GM19099 (cell line): ENCODE measurements around the gene WFDC1.

ENCODE experiments used
- POLR2A ChIP-seq: IDR thresholded peaks from 3 replicates; pipeline ENCODE4 v1.6.1; 2011; ENCODE audit warnings: low read depth; ENCODE audit not compliant: insufficient read length; ENCODE audit errors: extremely low read depth

The WFDC1 gene

DNA sequence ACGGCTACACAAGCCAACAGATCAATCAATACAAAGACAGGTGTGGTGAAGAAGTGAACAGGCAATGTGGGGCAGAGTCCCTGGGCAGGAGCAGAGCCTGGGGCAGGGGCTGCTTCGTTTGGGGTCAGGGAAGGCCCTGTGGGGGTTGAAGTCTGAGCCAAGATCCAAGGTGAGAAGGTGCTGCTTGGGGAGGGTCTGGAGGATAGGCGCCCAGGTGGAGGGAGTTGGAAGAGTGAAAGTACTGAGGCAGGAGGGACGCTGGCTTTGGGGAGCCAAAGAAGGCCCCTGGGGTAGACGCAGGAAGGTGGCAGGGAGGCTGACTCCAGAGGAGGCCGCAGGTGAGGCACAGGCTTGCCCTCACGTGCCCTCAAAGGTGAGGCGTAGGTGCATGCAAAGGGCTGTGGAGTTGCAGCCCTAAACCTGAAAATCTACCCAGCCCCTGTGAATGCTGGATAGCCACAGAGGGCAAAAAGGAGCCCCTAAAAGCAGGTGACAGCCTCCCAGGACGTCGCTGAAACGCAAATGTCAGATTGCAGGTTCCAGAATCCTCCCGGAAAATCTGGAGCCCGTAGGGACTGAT lies 33.3 kb downstream of the WFDC1 start:
- TF ChIP-seq POLR2A: no peak

DNA sequence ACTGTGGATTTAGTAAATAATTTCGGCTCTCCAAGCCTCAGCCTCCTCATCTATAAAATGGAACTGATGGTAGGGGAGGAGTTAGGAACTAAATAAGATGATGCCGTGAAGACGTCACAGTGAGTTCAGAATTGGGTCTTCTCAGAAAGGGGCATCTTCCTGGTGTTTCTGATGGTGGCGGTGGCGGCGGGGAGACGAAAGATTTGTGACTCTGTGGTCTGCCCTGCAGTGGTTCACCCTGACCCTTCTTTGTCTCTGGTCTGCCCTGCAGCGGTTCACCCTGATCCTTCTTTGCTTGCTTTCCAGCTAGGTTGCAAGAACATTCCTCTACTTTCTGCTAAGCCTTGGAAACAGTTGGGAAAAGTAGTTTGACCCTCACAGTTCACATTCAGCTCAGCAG lies 34.3 kb downstream of the WFDC1 start:
- TF ChIP-seq POLR2A: no peak

DNA sequence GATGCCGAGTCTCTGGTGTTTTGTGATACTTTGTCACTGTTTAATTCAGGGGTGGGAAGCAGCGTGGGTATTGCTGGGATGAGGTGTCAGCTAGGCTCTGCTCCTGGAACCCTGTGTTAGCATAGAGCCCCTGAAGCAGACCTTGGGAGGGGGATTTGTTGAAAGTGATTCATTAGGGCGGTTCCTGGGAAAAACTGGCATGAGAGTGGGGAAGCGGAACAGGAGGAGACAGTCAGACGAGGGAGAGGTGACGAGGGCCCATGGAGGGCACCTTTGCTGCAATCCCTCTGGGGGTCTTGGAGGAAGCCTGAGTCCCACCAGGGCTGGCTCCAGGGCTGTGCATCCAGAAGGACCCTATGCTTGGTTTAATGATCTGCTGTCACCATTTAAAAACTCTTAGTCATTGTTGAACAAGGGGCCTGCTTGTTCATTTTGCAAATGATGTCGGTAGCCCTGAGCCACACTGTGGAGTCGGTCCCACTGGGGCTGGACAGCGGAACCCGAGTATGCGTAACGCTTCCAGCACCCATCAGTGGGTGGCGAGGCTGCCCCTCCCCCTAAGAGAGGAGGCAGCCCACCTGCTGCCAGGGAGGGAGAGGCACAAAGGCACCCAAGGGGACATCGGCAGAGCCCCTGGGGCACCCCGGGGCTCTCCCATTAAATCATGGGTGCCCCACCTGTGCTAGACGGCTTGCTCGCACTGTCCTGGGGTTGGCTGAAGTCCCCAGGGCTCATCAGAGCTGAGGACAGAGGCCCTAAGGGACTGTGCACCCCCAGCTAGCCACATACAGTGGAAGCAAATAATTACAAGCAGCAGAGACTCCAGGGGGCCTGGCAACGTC lies 35.4 kb downstream of the WFDC1 start:
- TF ChIP-seq POLR2A: no peak

DNA sequence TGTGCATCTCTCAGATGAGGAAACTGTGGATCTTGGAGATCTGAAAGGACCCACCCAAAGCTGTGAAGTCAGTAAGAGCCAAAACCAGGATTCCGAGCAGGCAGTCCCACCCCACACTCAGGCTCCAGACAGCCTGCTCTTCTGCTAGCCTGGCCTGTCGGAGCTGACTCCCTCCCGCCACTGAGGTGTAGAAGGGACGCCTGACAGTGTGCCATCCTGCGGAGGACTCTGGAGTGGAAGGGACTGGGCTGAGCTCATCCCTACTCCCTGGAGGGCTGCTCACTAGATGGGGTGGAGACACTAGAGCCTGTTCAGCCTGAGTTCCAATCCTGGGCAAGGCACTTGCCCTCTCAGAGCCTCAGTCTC lies 36.0 kb downstream of the WFDC1 start:
- TF ChIP-seq POLR2A: no peak

DNA sequence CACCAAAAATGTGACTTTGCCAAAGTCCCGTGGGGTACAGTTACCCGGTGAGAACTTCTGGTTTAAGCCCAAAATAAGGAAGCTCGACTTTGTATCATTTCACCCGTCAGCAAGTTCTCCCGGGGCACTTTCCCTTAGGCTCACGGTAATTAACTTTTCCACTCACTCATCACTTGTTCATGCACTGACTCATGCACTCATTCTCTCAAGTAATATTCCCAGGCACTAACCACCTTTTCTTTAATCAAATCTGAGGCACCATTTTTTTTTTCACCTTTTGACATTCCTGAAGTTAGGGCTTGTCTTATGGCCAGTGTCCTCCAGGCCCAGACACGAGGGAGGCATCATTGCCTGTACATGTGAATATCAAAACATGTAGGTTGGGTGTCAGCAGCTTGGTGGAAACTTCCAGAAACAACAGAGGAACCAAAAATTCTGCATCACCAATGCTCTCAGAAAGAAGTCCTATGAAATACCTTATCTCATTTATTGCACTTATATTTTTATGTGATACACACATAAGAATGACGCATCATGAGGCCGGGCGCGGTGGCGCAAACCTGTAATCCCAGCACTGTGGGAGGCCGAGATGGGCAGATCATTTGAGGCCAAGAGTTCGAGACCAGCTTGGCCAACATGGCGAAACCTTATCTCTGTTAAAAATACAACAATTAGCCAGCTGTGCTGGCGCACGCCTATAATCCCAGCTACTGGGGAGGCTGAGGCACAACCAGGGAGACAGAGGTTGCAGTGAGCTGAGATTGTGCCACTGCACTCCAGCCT lies 37.5 kb downstream of the WFDC1 start:
- TF ChIP-seq POLR2A: no peak

DNA sequence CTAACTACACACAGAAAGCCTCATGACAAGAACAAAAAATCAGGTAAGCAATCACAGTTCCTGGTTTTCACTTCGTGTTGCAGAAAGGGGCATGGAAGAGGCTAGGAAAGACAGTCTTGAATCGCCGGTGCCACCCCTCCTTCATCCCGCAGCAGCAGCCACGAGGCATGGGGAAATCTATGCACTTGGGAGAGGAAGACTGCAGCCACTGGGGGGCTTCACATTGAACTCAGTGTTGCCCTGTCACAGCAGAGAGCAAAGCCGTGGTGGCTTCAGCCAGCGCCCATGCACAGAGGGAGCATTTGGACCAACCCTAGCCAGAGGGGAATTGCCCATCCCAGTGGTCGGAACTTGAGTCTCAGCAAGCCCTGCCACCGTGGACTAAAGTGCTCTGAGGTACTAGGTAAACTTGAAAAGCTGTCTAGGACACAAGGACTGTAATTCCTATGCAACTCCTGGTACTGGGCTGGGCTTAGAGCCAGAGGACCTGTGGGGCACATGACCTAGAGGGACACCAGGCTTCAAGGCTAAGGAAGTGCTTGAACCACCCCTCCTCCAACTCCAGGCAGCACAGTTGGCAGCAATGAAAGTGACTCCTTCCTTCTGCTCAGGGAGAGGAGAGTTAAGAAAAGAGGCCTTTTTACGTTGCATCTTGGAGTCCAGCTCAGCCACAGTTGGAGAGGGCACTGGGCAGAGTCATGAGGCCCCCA lies 38.5 kb downstream of the WFDC1 start:
- TF ChIP-seq POLR2A: no peak

DNA sequence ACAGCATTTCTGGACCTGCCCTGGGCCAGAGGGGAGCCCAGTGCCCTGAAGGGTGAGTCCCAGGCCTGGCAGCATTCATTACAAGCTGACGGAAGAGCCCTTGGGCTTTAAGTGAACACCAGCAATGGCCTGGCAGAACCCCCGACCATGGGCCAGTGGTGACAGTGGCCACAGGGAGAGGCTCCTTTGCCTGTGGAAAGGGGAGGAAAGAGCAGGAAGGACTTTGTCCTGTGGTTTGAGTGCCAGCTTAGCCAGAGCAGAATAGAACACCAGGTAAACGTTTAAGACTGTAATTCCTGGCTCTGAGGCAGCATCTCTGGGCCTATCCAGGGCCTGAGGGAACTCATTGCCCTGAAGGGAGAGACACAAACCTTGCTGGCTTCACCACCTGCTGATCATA lies 39.4 kb downstream of the WFDC1 start:
- no peak for TF ChIP-seq POLR2A

DNA sequence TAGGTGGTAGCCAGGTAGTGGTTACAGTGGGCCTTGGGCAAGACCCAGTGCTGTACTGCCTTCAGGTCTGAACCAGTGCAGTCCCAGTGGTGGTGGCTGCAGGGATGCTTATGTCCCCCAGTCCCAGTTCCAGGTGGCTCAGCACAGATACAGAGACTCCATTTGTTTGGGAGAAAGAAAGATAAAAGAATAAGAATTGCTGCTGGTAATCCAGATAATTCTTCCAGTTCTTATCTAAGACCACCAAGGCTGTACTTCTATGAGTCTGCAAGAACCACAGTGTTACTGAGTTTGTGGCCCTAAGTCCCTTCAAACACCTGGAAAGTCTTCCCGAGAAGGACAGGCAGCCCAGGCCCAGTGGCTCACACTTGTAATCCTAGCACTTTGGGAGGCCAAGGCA lies 39.8 kb downstream of the WFDC1 start:
- no peak for TF ChIP-seq POLR2A

DNA sequence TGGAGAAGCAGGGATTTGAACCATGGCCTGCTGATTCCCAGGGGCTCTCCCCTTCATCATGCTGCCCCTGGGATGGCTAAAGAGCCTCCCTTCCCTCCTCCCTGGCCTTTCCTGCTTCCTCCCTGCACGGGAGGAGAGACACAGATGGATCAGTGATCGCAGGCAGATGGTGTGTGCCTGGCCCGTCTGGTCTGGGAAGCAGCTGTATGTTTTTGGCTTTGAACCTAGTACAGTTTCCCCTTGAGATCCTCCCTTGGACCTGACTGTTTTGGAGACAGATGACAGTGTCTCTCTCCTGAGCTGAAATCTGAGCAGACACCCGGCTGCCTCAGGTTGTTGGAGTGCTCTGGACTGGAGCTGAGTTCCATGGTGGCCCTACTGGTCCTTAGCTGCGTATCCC lies 44.6 kb downstream of the WFDC1 start:
- TF ChIP-seq POLR2A: no peak

DNA sequence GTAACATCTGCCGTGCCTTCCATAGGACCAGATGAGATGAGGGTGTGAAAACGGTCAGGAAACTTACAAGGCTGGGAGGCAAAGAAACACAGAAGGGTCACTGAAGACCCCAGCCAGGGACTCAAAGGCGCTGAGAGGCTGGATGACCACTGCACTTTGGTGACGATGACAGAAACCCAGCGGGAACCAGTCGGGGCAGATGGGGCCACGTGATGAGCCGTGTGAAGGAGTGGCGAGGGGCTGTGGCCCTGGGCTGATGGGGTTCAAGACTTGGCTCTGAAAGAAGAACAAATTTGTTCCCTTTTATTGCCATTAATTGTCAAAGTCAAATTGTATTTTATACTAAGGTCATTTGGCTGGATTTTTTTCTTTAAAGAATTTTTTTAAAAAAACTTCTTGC lies 45.1 kb downstream of the WFDC1 start:
- TF ChIP-seq POLR2A: no peak

DNA sequence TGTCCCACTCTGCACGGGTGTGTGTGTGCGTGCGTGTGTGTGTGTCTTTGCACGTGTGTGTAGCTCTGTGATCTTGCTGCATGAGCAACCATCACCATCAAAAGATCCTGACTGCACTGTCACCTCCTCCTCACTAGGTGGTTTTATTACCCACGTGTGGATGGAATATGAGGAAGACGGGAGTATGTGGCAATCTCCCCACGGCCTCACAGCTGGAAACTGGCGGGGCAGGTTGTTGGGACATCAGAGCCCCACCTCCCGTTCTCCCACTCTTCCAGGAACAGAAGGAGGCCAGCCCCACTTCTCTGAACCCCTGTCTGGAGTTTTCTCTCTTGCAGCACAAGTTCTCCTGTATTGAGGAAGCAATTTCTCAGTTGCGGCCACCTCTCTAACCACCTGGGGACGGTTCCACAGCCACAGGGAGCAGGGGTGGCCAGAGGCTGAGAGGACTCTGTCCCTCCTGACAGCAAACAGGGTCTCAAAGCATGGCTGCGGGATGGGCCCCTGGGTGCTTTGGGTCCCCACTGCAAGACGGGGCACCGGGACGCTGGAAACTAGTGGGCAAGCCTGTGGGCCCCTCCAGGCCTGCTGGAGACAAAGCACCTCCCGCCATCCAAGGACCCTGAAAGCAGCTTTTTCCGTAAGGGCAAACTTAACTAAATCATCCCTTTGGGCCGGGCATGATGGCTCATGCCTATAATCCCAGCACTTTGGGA lies 45.8 kb downstream of the WFDC1 start:
- no peak for TF ChIP-seq POLR2A

DNA sequence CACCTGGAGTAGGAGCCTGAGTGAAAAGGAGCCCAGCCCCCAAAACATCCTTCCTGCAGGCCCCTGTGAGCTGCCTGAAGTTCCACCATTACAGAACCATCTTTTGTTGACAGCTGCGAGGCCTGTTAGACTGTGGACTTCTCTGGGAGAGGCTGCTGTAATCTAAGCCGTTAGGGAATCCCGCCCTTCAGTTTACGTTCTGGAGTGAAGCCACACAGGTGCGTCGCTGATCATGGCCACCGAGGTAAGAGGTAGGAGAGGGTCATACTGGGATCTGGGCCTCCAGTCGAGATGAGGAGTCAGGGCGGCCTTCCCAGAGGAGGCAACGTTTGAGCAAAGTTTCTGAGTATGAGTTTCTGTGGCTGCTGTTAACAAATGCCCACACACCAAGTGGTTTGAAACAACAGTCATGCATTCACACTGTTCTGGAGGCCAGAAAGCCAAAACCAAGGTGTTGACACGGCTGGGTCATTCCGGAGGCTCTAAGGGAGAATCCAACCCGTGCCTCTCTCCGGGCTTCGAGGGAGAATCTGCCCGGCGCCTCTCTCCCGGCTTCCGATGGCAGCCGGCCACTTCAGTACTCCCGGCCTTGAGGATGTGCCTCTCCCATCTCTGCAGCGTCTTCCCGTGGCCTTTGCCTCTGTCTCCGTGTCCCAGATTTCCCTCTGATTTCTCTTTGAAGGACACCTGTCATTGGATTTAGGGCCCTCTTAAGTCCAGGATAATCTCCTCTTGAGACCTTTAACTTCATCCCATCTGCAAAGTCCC lies 47.0 kb downstream of the WFDC1 start:
- no peak for TF ChIP-seq POLR2A

DNA sequence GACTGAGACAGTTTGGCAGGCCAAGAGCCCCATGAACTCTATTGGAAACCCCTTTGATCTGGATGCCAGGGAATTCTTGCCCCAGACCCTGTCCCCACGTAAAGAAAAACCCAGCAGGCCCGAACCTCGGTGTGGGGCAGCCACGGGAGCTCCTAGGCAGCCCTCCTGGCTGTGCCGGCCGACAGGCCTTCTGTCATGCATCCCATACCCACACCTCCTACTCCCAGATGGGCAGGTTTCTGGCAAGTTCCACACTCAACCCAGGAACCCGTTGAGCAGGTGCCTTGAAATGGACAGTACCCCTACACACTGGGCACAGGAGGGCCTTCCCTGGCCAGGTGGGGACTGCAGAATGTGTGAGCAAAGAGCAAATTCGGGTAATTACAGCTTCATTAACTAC lies 50.1 kb downstream of the WFDC1 start:
- no peak for TF ChIP-seq POLR2A

DNA sequence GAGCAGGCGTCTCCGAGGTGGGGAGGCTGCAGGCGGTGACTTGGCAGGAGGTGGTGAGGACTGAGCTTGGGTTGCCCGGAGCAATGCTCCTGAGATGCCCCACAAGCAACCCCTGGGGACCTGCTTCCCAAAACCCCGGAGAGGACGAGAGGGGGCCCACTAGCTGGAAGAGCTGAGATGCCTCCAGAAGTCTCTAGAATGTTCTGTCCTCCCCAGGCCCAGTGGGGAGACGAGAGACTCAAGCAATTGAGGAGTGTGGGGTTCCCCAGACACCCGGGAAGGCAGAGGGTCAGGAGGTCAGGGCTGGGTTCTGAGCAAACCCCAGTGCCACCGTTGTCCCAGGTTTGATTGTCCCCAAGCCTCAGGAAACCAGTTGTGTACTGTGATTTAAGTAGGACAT lies 52.5 kb downstream of the WFDC1 start:
- TF ChIP-seq POLR2A: no peak
